PC-9 (cell line): Measurements from ENCODE around the gene NYNRIN. TPM values are rescaled to one million over a fixed set of nuclear protein-coding genes. Genes with fewer than 3 reads are reported as not detected.

Experiments
- BruUV-seq: library from RNA; stranded (reverse); fragments of 400-500 nt; replicated peaks from 2 replicates; lab custom pipeline; 2021; lab: Mats Ljungman, UMichigan
- CTCF ChIA-PET: fragments of 300-600 bp; sonication (Branson Sonifier 250); formaldehyde crosslinking; loops from one replicate; lab custom pipeline; 2022; ENCODE audit warnings: antibody characterized with exemption; lab: Charles Lee
- POLR2A ChIA-PET: fragments of 300-600 bp; sonication (Branson Sonifier 250); formaldehyde crosslinking; loops from one replicate; lab custom pipeline; 2022; ENCODE audit warnings: antibody characterized with exemption; ENCODE audit not compliant: unreplicated experiment; lab: Charles Lee
- DNase-seq, 2 experiments: peaks; one replicate each; pipeline versions ENCODE4 v3.0.0 to v3.0.0-alpha.2; 2015 to 2022; ENCODE audit warnings: mixed read lengths in 1 of 2
- H2AFZ ChIP-seq: fragments of 200-600 bp; sonication (generic); 2 replicates; pipeline ENCODE4 v1.8.1; 2017; ENCODE audit warnings: antibody characterized with exemption
- H3F3A ChIP-seq: fragments of 200-600 bp; sonication (generic); 2 replicates; pipeline ENCODE4 v1.8.1; 2017; ENCODE audit warnings: antibody characterized with exemption, mild to moderate bottlenecking, low read depth; ENCODE audit not compliant: insufficient read depth
- H3K27ac ChIP-seq: fragments of 200-600 bp; sonication (generic); 2 replicates; pipeline ENCODE4 v1.6.1; 2016; ENCODE audit warnings: mixed run types
- H3K27me3 ChIP-seq: fragments of 200-600 bp; sonication (generic); 2 replicates; pipeline ENCODE4 v1.6.1; 2016; ENCODE audit warnings: low read depth, mixed run types; ENCODE audit not compliant: insufficient read depth
- H3K36me3 ChIP-seq: fragments of 200-600 bp; sonication (generic); 2 replicates; pipeline ENCODE4 v1.6.1; 2016; ENCODE audit warnings: low read depth, mixed run types
- H3K4me1 ChIP-seq: fragments of 200-600 bp; sonication (generic); replicated peaks from 2 replicates; pipeline ENCODE4 v1.6.1; 2016; ENCODE audit warnings: mixed run types; ENCODE audit not compliant: insufficient read depth
- H3K4me2 ChIP-seq: fragments of 200-600 bp; sonication (generic); 2 replicates; pipeline ENCODE4 v1.6.1; 2017; ENCODE audit warnings: mixed run types
- H3K4me3 ChIP-seq: fragments of 200-600 bp; sonication (generic); 2 replicates; pipeline ENCODE4 v1.6.1; 2016; ENCODE audit warnings: mixed run types
- H3K79me2 ChIP-seq: fragments of 200-600 bp; sonication (generic); 2 replicates; pipeline ENCODE4 v1.6.1; 2017; ENCODE audit warnings: low read depth, mixed run types
- H3K9me2 ChIP-seq: fragments of 200-600 bp; sonication (generic); 2 replicates; pipeline ENCODE4 v1.8.1; 2017; ENCODE audit warnings: mild to moderate bottlenecking; ENCODE audit not compliant: insufficient read depth
- H3K9me3 ChIP-seq: fragments of 200-600 bp; sonication (generic); 2 replicates; pipeline ENCODE4 v1.8.1; 2016; ENCODE audit warnings: low read depth; ENCODE audit not compliant: insufficient read depth
- H4K20me1 ChIP-seq: fragments of 200-600 bp; sonication (generic); 2 replicates; pipeline ENCODE4 v1.8.1; 2017; ENCODE audit not compliant: insufficient read depth
- CTCF ChIP-seq: fragments of 200-600 bp; sonication (generic); conservative IDR thresholded peaks from 2 replicates; pipeline ENCODE4 v1.6.1; 2017; ENCODE audit warnings: mixed run types, antibody characterized with exemption, mild to moderate bottlenecking, moderate library complexity
- EZH2 ChIP-seq: fragments of 200-600 bp; sonication (generic); IDR thresholded peaks from 2 replicates; pipeline ENCODE4 v1.8.0; 2017; ENCODE audit warnings: antibody characterized with exemption, low read depth
- intact Hi-C: fragments of 100-400 bp; cut with micrococcal nuclease; formaldehyde crosslinking; loops from one replicate; pipeline ENCODE4 v1.10.0; 2022; ENCODE audit not compliant: unreplicated experiment
- total RNA-seq: library from RNA; stranded (reverse); gene quantifications from 2 replicates; pipeline ENCODE4 v1.2.3, GENCODE V29; 2021

The NYNRIN gene
- total RNA-seq, 1 experiment from 2014 or later, result 17.7 TPM

DNA sequence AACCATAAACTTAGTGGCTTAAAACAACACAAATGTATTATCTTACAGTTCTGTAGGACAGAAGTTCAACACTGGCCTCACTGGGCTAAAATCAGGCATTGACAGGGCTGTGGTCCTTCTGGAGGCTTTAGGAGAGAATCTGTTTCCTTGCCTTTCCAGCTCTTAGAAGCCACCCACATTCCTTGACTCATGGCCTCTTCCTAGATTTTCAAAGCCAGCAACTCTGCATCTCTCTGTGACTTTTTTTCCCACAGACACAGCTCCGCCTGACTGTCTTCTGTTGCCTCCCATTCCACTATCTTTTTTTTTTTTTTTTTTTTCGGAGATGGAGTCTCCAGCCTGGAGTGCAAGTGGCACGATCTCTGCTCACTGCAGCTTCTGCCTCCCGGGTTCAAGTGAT, 42.6 kb upstream of the NYNRIN start:
- CTCF ChIA-PET, result no interaction called here
- no peak for DNase-seq
- no peak for TF ChIP-seq EZH2
- no peak for TF ChIP-seq CTCF
- no peaks in the 10 kb centered on the region for H3K79me2 ChIP-seq
- peaks cover 18% of the 10 kb centered on the region; the same call in 1 of the 2 replicates for H3K4me1 ChIP-seq
- intact Hi-C loops, result no loop called here
- no peak overlapping the region for H2AFZ ChIP-seq
- BruUV-seq, result no TSS peak
- H3K36me3 ChIP-seq, result no peaks in the 10 kb centered on the region
- no peaks in the 10 kb centered on the region for H3K9me2 ChIP-seq
- H3K27ac ChIP-seq, result no peak overlapping the region
- POLR2A ChIA-PET, result no interaction called here
- no peak overlapping the region for H3K4me2 ChIP-seq
- H3K9me3 ChIP-seq, result no peaks in the 10 kb centered on the region
- H4K20me1 ChIP-seq, result no peaks in the 10 kb centered on the region
- no peaks in the 10 kb centered on the region for H3F3A ChIP-seq
- no peaks in the 10 kb centered on the region for H3K27me3 ChIP-seq
- H3K4me3 ChIP-seq, result no peak overlapping the region

DNA sequence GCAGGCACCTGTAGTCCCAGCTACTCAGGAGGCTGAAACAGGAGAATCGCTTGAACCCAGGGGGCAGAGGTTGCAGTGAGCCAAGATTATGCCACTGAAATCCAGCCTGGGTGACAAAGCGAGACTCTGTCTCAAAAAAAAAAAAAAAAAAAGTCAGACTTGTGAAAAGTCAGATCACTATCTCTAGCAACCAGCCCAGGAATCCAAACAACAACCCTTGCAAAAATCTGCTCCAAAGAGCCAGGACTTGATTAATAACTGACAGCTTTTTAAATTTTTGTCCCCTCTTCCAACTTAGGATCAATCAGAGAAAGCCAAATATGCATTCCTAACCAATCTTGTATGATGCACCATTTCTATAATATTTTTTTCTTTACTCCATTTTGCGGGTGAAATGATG, 38.5 kb upstream of the NYNRIN start:
- ChIA-PET POLR2A (no interaction called here), CTCF (no interaction called here)
- intact Hi-C loops, result no loop called here

GRCh38 chr14:24361326-24361725, 37.5 kb upstream of the NYNRIN start:
- H3K79me2 ChIP-seq, result no peaks in the 10 kb centered on the region
- no peak overlapping the region for H3K27ac ChIP-seq
- H3K27me3 ChIP-seq, result no peaks in the 10 kb centered on the region
- H3K4me3 ChIP-seq, result no peak overlapping the region
- TF ChIP-seq CTCF (no peak), EZH2 (no peak)
- POLR2A ChIA-PET, result no interaction called here
- DNase-seq, result no peak
- no peaks in the 10 kb centered on the region for H3K9me3 ChIP-seq
- H3K36me3 ChIP-seq, result no peaks in the 10 kb centered on the region
- H3F3A ChIP-seq, result peaks cover 10% of the 10 kb centered on the region; the same call in 1 of the 2 replicates
- CTCF ChIA-PET, result no interaction called here
- H3K4me2 ChIP-seq, result no peak overlapping the region
- BruUV-seq, result no TSS peak
- no peaks in the 10 kb centered on the region for H3K9me2 ChIP-seq
- intact Hi-C loops, result no loop called here
- peaks cover 7% of the 10 kb centered on the region for H3K4me1 ChIP-seq
- no peaks in the 10 kb centered on the region for H4K20me1 ChIP-seq
- no peak overlapping the region for H2AFZ ChIP-seq

More for the DNA sequence above, 38.5 kb upstream of the NYNRIN start:
- H3K27me3 ChIP-seq, result no peaks in the 10 kb centered on the region
- no peaks in the 10 kb centered on the region for H3K36me3 ChIP-seq
- no peak overlapping the region for H3K27ac ChIP-seq
- no peaks in the 10 kb centered on the region for H3K79me2 ChIP-seq
- TF ChIP-seq EZH2, result no peak
- no peak for TF ChIP-seq CTCF
- H4K20me1 ChIP-seq, result no peaks in the 10 kb centered on the region
- no peak for DNase-seq
- no peak overlapping the region for H3K4me3 ChIP-seq
- H3F3A ChIP-seq, result peaks cover 5% of the 10 kb centered on the region; the same call in 1 of the 2 replicates
- no TSS peak for BruUV-seq
- no peak overlapping the region for H3K4me2 ChIP-seq
- H3K9me3 ChIP-seq, result no peaks in the 10 kb centered on the region
- H3K9me2 ChIP-seq, result no peaks in the 10 kb centered on the region
- peaks cover 6% of the 10 kb centered on the region for H3K4me1 ChIP-seq
- no peak overlapping the region for H2AFZ ChIP-seq
